Astrocyte (in vitro differentiated cells and primary cell): Measurements from ENCODE around the gene ID4.

Source experiments
- EZH2 ChIP-seq: IDR thresholded peaks from 2 replicates; pipeline ENCODE4 v1.6.1; 2012; ENCODE audit warnings: mild to moderate bottlenecking, low read length, inconsistent platforms; ENCODE audit not compliant: insufficient read depth
- TF ChIP-seq, protein P1 (sequence below): IDR thresholded peaks from 2 replicates; pipeline ENCODE4 v1.5.1; 2011; ENCODE audit warnings: low read depth, mild to moderate bottlenecking, inconsistent platforms, low read length, moderate library complexity; ENCODE audit not compliant: insufficient read depth

GRCh38 chr6:19852090-19852457 is 14.9 kb downstream of the ID4 start:
- TF ChIP-seq, protein P1, sequence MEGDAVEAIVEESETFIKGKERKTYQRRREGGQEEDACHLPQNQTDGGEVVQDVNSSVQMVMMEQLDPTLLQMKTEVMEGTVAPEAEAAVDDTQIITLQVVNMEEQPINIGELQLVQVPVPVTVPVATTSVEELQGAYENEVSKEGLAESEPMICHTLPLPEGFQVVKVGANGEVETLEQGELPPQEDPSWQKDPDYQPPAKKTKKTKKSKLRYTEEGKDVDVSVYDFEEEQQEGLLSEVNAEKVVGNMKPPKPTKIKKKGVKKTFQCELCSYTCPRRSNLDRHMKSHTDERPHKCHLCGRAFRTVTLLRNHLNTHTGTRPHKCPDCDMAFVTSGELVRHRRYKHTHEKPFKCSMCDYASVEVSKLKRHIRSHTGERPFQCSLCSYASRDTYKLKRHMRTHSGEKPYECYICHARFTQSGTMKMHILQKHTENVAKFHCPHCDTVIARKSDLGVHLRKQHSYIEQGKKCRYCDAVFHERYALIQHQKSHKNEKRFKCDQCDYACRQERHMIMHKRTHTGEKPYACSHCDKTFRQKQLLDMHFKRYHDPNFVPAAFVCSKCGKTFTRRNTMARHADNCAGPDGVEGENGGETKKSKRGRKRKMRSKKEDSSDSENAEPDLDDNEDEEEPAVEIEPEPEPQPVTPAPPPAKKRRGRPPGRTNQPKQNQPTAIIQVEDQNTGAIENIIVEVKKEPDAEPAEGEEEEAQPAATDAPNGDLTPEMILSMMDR, result no peak
- no peak for TF ChIP-seq EZH2
